Measurements from ENCODE around the gene PEDS1.
A peak's percentile ranks its signal among the peaks of the same experiment; 100 is the strongest.

PEDS1 gene

GRCh38 chr20:50191544-50192363 is 38.2 kb upstream of the PEDS1 start:
- TF ChIP-seq CTCF (IDR thresholded peaks at IDR 0.05; ENCODE audit: unreplicated experiment in 3 of 3) = peak; percentile 50 to 62 (median 61)
- Mint-ChIP-seq H3K9me3 (no peaks in the 10 kb centered on the region), H3K36me3 (ENCODE audit: low read depth) (no peaks in the 10 kb centered on the region), H3K4me3 (peak overlapping the region; percentile 88 to 97 (median 96)), H3K27ac (peak overlapping the region; percentile 88 to 97 (median 91)), H3K4me1 (peaks cover 14% of the 10 kb centered on the region), H3K27me3 (ENCODE audit: low read depth) (peaks cover 7% of the 10 kb centered on the region)

- Mint-ChIP-seq H3K27me3 (ENCODE audit: low read depth) (peaks cover 13% of the 10 kb centered on the region), H3K4me1 (peaks cover 14% of the 10 kb centered on the region), H3K4me3 (peak overlapping the region; percentile 74 to 79 (median 78)), H3K27ac (no peak overlapping the region), H3K9me3 (no peaks in the 10 kb centered on the region), H3K36me3 (ENCODE audit: low read depth) (no peaks in the 10 kb centered on the region)
- no peak for TF ChIP-seq CTCF (IDR thresholded peaks at IDR 0.05; ENCODE audit: unreplicated experiment in 3 of 3)
Measured at GRCh38 chr20:50191065-50191543, 37.6 kb upstream of the PEDS1 start.

- Mint-ChIP-seq H3K27ac (peak within 1 kb of the TSS; percentile 74 to 92 (median 91)), H3K4me3 (peak within 1 kb of the TSS; percentile 84 to 91 (median 91)), H3K4me1 (peaks cover 14% of the 10 kb centered on the region), H3K36me3 (ENCODE audit: low read depth) (no peaks in the 10 kb centered on the region), H3K9me3 (no peaks in the 10 kb centered on the region), H3K27me3 (ENCODE audit: low read depth) (peaks cover 16% of the 10 kb centered on the region)
- peak; percentile 76 to 80 (median 78) for TF ChIP-seq CTCF (IDR thresholded peaks at IDR 0.05; ENCODE audit: unreplicated experiment in 3 of 3)
Measured at GRCh38 chr20:50190251-50191064, 36.9 kb upstream of the PEDS1 start, which contains the start of gene CEBPB. Gene CEBPB (plus strand): TSS chr20:50190830. CDS start chr20:50191034, 204 bp downstream.

GRCh38 chr20:50189681-50190250 is 36.2 kb upstream of the PEDS1 start:
- Mint-ChIP-seq H3K4me1 (peaks cover 14% of the 10 kb centered on the region), H3K27me3 (ENCODE audit: low read depth) (peaks cover 14% of the 10 kb centered on the region), H3K4me3 (peak overlapping the region; percentile 47 to 70 (median 62)), H3K36me3 (ENCODE audit: low read depth) (no peaks in the 10 kb centered on the region), H3K27ac (peak overlapping the region in 1 of 3 experiments; percentile 29), H3K9me3 (no peaks in the 10 kb centered on the region)
- TF ChIP-seq CTCF (IDR thresholded peaks at IDR 0.05; ENCODE audit: unreplicated experiment in 3 of 3) = no peak

- peaks cover 11% of the 10 kb centered on the region for H3K27me3 Mint-ChIP-seq (ENCODE audit: low read depth)
- peak overlapping the region in 1 of 3 experiments; percentile 29 for H3K27ac Mint-ChIP-seq
- peak overlapping the region; percentile 47 to 74 (median 70) for H3K4me3 Mint-ChIP-seq
- TF ChIP-seq CTCF (IDR thresholded peaks at IDR 0.05; ENCODE audit: unreplicated experiment in 3 of 3) = no peak
- peaks cover 14% of the 10 kb centered on the region for H3K4me1 Mint-ChIP-seq
- H3K36me3 Mint-ChIP-seq (ENCODE audit: low read depth) = no peaks in the 10 kb centered on the region
- H3K9me3 Mint-ChIP-seq = no peaks in the 10 kb centered on the region
Measured at GRCh38 chr20:50188879-50189680, 35.6 kb upstream of the PEDS1 start.

Measured in nephron (organoid).